ENCODE measurements around the gene GUCA2B.
A peak's percentile ranks its signal among the peaks of the same experiment; 100 is the strongest.

DNA sequence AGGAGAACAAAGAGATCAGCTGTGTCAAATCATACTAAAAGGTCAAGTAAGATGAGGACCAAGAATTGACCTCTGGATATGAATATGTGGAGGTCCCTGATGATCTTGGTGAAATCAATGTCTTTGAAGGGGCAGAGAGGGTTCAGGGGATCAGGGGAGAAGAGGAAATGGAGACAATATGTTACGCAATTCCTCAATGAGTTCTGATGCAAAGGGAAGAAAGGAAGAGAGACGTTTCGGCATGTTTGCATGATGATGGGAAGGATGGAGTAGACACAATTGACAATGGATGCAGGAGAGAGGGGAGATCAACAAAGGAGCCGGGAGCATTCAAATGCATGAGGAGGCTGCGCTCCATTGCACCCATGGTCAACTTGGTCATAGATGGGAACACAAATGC, 36.0 kb upstream of the GUCA2B start:
- TF ChIP-seq MAFK (IDR thresholded peaks at IDR 0.05; ENCODE audit: low read depth, low read length) (no peak), CEBPB (IDR thresholded peaks at IDR 0.05; ENCODE audit: low read depth, low read length) (peak; percentile 84), RFX5 (IDR thresholded peaks at IDR 0.05; ENCODE audit: low read depth, low read length) (no peak), POLR2A (IDR thresholded peaks at IDR 0.05; ENCODE audit: low read depth, low read length) (no peak), RAD21 (IDR thresholded peaks at IDR 0.05; ENCODE audit: low read length) (no peak), RCOR1 (IDR thresholded peaks at IDR 0.05; ENCODE audit: insufficient replicate concordance, low read length) (no peak)
- TF ChIP-seq, protein P1, sequence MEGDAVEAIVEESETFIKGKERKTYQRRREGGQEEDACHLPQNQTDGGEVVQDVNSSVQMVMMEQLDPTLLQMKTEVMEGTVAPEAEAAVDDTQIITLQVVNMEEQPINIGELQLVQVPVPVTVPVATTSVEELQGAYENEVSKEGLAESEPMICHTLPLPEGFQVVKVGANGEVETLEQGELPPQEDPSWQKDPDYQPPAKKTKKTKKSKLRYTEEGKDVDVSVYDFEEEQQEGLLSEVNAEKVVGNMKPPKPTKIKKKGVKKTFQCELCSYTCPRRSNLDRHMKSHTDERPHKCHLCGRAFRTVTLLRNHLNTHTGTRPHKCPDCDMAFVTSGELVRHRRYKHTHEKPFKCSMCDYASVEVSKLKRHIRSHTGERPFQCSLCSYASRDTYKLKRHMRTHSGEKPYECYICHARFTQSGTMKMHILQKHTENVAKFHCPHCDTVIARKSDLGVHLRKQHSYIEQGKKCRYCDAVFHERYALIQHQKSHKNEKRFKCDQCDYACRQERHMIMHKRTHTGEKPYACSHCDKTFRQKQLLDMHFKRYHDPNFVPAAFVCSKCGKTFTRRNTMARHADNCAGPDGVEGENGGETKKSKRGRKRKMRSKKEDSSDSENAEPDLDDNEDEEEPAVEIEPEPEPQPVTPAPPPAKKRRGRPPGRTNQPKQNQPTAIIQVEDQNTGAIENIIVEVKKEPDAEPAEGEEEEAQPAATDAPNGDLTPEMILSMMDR (conservative IDR thresholded peaks at IDR 0.05; ENCODE audit: low read depth, low read length): no peak

Data from IMR-90 (cell line).